Retina (tissue), 1 donor: Measurements from ENCODE around the gene MYOC.
"Not testable (repeated sequence)": the region's sequence is repeated elsewhere in the genome, so short reads cannot be mapped to it uniquely, and the experiment has no call there.

Experiments
- DNase-seq: peaks from one replicate; pipeline ENCODE4 v3.0.0-alpha.2; 2016

The MYOC gene

DNA sequence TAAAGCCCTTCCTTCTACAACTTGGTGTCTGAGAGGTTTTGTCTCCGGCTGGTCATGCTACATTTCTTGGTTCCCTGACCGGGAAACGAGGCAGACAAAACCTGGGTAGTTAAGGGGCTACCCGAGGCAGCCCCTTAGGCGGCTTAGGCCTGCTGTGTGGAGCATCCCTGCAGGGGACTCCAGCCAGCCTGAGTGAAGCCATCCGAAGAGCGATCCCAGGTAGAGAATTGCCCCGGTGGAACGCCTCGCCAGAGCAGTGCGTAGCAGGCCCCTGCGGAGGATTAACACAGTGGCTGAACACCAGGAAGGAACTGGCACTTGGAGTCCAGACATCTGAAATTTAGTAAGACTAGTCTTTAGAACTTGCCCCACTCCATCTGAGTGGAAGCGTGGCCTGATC is 51.6 kb downstream of the MYOC start:
- DNase-seq = no peak

DNA sequence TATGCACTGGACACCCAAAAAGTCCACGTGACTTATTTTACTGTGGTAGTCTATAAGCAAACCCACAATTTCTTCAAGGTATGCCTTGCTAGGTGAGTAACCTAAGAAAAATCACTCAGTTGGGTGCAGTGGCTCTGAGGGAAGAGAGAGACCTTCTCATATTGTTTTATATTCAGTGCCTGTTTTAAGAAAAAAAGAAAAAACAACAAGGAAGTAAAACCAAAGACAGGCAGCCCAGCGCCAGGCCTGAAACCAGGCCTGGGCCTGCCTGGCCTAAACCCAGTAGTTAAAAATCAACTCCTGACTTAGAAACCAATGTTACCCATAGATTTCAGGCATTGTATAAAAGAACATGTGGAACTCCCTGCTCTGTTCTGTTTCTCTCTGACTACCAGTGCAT is 52.2 kb downstream of the MYOC start:
- DNase-seq = not testable (repeated sequence)

DNA sequence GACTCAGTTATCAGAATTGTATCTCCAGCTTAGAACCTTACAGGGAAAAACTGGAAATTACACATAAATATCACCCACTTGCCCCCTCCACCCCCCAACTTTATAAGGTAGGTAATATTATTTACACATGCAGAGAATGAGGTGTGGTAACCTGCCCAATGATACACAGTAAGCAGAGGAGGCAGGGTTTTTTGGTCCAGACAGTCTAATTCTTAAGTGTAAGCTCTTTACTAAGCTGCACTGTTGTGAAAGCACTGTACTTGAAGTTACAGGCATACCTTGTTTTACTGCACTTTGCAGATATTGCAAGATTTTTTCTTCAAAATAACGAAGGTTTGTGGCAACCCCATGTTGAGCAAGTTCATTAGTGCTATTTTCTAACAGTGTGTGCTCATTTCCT is 55.3 kb downstream of the MYOC start:
- DNase-seq = no peak

DNA sequence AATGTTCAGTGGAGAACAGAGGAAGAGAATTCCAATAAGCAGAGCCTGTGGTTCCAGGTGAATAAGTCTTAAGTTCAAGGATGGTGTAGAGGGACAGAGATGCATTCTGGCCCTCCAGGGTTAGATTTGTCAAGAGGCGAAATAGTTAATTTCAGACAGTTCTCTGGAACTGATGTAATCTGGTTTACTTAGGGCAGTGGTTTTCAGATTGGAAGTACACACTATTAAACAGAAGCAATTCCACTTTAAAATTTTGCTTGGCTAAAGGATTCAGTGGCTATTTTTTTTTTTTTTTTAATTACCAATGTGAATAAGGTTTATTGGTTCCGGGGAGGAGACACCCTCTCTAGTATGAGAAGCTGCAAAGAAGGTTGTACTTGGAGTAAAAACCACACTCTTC is 55.8 kb downstream of the MYOC start:
- no peak for DNase-seq

DNA sequence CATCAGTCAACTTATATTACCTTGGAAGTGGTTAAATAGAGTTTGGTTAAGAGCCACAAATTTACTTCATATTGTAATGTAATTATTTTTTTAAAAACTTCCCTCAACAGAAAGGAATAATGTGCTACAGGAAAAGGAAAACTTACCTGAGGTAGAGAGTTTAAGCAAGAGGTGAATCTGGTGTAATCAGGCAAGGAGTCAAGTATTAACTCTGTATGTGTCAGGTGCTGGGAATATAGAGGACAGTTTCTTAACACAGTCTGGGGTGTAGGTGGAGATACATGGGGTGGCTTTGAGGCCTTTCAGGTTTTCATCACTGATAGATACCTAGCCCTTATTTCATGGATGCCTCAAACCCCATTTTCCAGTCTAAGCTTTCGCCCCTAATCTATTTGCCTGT is 56.4 kb downstream of the MYOC start:
- DNase-seq = no peak

DNA sequence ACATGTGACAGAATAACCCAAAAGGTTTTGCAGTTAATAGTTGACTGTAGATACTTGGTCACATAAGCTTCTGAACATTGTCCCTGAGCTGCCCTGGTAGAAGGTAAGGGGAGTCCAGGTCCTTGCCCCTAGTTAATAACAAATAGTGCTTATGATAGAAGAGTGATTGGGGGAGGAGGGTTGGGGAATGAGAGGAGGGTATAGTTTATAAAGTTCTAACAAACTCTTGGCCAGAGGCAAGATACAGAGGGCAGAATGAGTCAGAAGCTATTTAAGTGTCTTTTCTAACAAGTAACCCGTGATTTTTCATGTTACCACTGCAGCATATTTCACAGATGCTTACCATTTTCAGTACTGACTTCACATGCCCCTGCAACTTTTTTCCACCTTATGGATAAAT is 57.2 kb downstream of the MYOC start:
- no peak for DNase-seq

DNA sequence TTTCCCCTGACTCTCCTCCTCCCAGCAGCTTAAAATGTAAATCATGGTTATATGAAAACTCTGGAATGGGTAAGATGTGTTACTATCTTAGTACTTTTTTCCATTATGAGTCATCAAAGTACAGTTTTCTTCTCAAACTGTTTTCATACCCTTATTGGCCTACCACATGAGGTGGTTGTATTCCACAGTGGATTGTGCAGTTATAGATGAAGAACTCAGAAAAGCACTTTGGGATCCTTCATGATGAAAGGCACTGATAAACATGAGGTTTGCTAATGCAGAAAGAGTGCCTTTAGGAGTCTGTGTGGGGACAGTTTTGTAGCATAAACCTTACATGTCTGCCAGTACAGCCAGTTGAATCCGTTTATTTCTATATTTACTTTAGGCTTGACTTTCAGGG is 62.5 kb downstream of the MYOC start:
- DNase-seq = no peak

DNA sequence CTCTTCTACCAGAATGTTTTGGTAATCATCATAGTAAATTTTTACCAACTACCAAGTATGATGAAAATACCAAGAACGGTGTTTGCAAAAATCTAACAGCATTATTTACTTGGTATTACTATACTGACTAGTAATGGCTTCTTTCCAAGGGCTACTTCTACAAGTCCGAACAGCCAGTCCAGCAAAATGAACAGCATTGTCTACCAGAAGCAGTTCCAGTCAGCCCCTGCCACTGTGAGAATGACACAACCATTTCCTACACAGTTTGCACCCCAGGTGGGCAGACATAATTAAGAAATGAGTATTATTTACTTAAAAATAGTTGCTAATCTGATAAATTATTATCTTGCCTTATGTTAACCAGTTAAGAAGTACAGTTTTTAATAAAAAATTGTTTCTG is 64.3 kb downstream of the MYOC start:
- no peak for DNase-seq

DNA sequence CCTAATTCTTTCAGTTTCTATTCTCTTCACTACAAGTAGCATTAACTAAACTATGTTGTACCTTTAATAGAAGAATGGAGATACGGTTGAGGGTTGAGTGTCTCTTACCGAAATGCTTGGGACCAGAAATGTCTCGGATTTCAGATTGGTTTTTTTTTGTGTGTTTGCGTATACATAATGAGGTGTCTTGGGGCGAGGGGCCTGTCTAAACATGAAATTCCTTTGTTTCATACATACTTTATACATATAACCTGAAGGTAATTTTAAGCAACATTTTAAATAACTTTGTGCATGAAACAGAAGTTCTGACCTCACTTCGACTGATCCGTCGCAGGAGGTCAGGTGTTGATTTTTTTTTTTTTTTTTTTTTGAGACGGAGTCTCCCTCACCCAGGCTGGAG is 66.8 kb downstream of the MYOC start:
- no peak for DNase-seq
